Mesenchymal stem cell (in vitro differentiated cells and primary cell): Measurements from ENCODE around the gene AGAP1.

Source experiments
- DNase-seq: peaks from one replicate; pipeline ENCODE4 v3.0.0-alpha.2; 2013
- H2AFZ ChIP-seq: one replicate; pipeline ENCODE4 v1.6.1; 2013; ENCODE audit warnings: low read depth, mild to moderate bottlenecking, control low read depth, inconsistent platforms, low read length, moderate library complexity
- H2AK5ac ChIP-seq: 2 replicates; pipeline ENCODE4 v1.6.1; 2013; ENCODE audit warnings: low read length, moderate library complexity, mild to moderate bottlenecking, inconsistent platforms; ENCODE audit not compliant: severe bottlenecking
- H2BK120ac ChIP-seq: one replicate; pipeline ENCODE4 v1.6.1; 2013; ENCODE audit warnings: low read depth, mild to moderate bottlenecking, inconsistent platforms, low read length, moderate library complexity
- H2BK12ac ChIP-seq, 2 experiments: one replicate each; pipeline ENCODE4 v1.6.1; 2013; ENCODE audit warnings: inconsistent platforms in 2 of 2, low read length in 2 of 2, mild to moderate bottlenecking in 2 of 2, moderate library complexity in 2 of 2, control low read depth in 1 of 2
- H2BK15ac ChIP-seq: one replicate; pipeline ENCODE4 v1.6.1; 2013; ENCODE audit warnings: mild to moderate bottlenecking, low read depth, inconsistent platforms; ENCODE audit not compliant: poor library complexity, severe bottlenecking
- H2BK5ac ChIP-seq: 2 replicates; pipeline ENCODE4 v1.6.1; 2013; ENCODE audit warnings: low read depth, mild to moderate bottlenecking, low read length, control low read depth, inconsistent platforms; ENCODE audit not compliant: poor library complexity, severe bottlenecking
- H3K14ac ChIP-seq, 2 experiments: one replicate each; pipeline ENCODE4 v1.6.1; 2013; ENCODE audit warnings: inconsistent platforms in 2 of 2, low read length in 2 of 2, control low read depth in 1 of 2, mild to moderate bottlenecking in 1 of 2, moderate library complexity in 1 of 2
- H3K18ac ChIP-seq, 2 experiments: one replicate each; pipeline ENCODE4 v1.6.1; 2013; ENCODE audit warnings: inconsistent platforms in 2 of 2, low read length in 2 of 2, control low read depth in 1 of 2, low read depth in 1 of 2, mild to moderate bottlenecking in 1 of 2
- H3K23ac ChIP-seq, 2 experiments: one replicate each; pipeline ENCODE4 v1.6.1; 2013; ENCODE audit warnings: inconsistent platforms in 2 of 2, low read length in 2 of 2, mild to moderate bottlenecking in 2 of 2, moderate library complexity in 2 of 2, control low read depth in 1 of 2
- H3K27ac ChIP-seq: 2 replicates; pipeline ENCODE4 v1.5.1; 2013; ENCODE audit warnings: mild to moderate bottlenecking, moderate library complexity, low read length, control low read depth, inconsistent platforms; ENCODE audit not compliant: poor library complexity, severe bottlenecking
- H3K27me3 ChIP-seq, 2 experiments: 2 replicates each; pipeline versions ENCODE4 v1.6.1 to v1.7.0; 2013; ENCODE audit warnings: low read length in 2 of 2, mild to moderate bottlenecking in 2 of 2, moderate library complexity in 2 of 2, control low read depth in 1 of 2, inconsistent platforms in 1 of 2; ENCODE audit not compliant: control insufficient read depth in 1 of 2, insufficient read depth in 1 of 2
- H3K36me3 ChIP-seq, 2 experiments: 2 replicates each; pipeline versions ENCODE4 v1.6.1 to v1.7.0; 2013; ENCODE audit warnings: low read length in 2 of 2, control low read depth in 1 of 2, inconsistent platforms in 1 of 2, low read depth in 1 of 2, mild to moderate bottlenecking in 1 of 2; ENCODE audit not compliant: insufficient read depth in 2 of 2, control insufficient read depth in 1 of 2
- H3K4ac ChIP-seq, 2 experiments: one replicate each; pipeline ENCODE4 v1.6.1; 2013; ENCODE audit warnings: inconsistent platforms in 2 of 2, low read length in 2 of 2, mild to moderate bottlenecking in 2 of 2, moderate library complexity in 2 of 2, control low read depth in 1 of 2, low read depth in 1 of 2
- H3K4me1 ChIP-seq: 2 replicates; pipeline ENCODE4 v1.6.1; 2013; ENCODE audit warnings: low read depth, low read length, control low read depth; ENCODE audit not compliant: control insufficient read depth, insufficient read depth
- H3K4me2 ChIP-seq: 2 replicates; pipeline ENCODE4 v1.6.1; 2013; ENCODE audit warnings: low read length, mild to moderate bottlenecking, inconsistent platforms; ENCODE audit not compliant: poor library complexity, severe bottlenecking
- H3K4me3 ChIP-seq, 2 experiments: 2 replicates each; pipeline versions ENCODE4 v1.5.1 to v1.7.0; 2013; ENCODE audit warnings: low read length in 2 of 2, mild to moderate bottlenecking in 2 of 2, control low read depth in 1 of 2, low read depth in 1 of 2; ENCODE audit not compliant: insufficient read depth in 1 of 2
- H3K79me1 ChIP-seq: replicated peaks from 2 replicates; pipeline ENCODE4 v1.6.1; 2013; ENCODE audit warnings: mild to moderate bottlenecking, control low read depth, low read length, inconsistent platforms; ENCODE audit not compliant: poor library complexity, severe bottlenecking
- H3K9ac ChIP-seq: 2 replicates; pipeline ENCODE4 v1.7.0; 2013; ENCODE audit warnings: mild to moderate bottlenecking, low read length, moderate library complexity
- H3K9me3 ChIP-seq: 2 replicates; pipeline ENCODE4 v1.7.0; 2013; ENCODE audit warnings: mild to moderate bottlenecking, low read length; ENCODE audit not compliant: control insufficient read depth
- H4K8ac ChIP-seq: one replicate; pipeline ENCODE4 v1.6.1; 2013; ENCODE audit warnings: inconsistent platforms, mild to moderate bottlenecking, low read length, moderate library complexity
- H4K91ac ChIP-seq: one replicate; pipeline ENCODE4 v1.6.1; 2013; ENCODE audit warnings: mild to moderate bottlenecking, low read length, inconsistent platforms
- WGBS: methylation state at CpG from one replicate; pipeline ENCODE4 v1.1.7; 2013; ENCODE audit warnings: mixed read lengths; 5-methylcytosine and 5-hydroxymethylcytosine counted together

The AGAP1 gene

GRCh38 chr2:235670974-235671787 is 177.3 kb downstream of the AGAP1 start:
- H2BK15ac ChIP-seq = no peak overlapping the region

DNA sequence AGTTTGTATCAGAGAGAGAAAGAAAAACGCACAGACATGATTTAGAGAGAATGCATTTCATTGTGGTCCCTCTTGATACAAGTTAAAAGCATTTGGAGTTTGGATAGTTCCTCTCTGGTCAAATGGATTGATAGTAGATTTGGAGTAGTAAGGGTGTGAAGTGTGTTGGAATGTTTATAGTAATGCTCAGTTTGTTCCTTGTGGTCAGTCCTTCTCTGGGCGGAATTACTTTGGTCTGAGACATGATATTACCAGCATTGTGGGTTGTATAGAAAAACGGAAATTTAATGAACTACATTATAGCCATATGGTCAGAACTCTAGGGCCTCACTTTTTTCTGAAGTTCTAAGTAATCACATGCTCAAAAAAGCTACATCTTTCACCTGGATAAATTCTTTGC is 178.9 kb downstream of the AGAP1 start:
- H3K36me3 ChIP-seq = no peaks in the 10 kb centered on the region
- no peak overlapping the region for H2BK12ac ChIP-seq
- H2BK120ac ChIP-seq = no peak overlapping the region
- no peak overlapping the region for H3K23ac ChIP-seq
- H3K4me1 ChIP-seq = peaks cover 22% of the 10 kb centered on the region
- no peak overlapping the region for H4K91ac ChIP-seq
- H4K8ac ChIP-seq = no peak overlapping the region
- 93% methylated on average over 1 of the region's 3 CpGs for WGBS
- no peak overlapping the region for H3K4me3 ChIP-seq
- H3K18ac ChIP-seq = no peak overlapping the region
- no peak overlapping the region for H3K27ac ChIP-seq
- no peak overlapping the region for H2BK5ac ChIP-seq
- no peak overlapping the region for H3K4ac ChIP-seq
- H2AFZ ChIP-seq = no peak overlapping the region
- no peak for DNase-seq
- H3K27me3 ChIP-seq = peaks cover 0 to 8% of the 10 kb centered on the region in 2 experiments
- H3K14ac ChIP-seq = no peak overlapping the region
- H3K4me2 ChIP-seq = no peak overlapping the region
- no peaks in the 10 kb centered on the region for H3K9me3 ChIP-seq
- H2BK15ac ChIP-seq = no peak overlapping the region
- H3K79me1 ChIP-seq = peaks cover 22% of the 10 kb centered on the region
- peak overlapping the region; percentile 73 for H3K9ac ChIP-seq
- H2AK5ac ChIP-seq = no peak overlapping the region

More at GRCh38 chr2:235670974-235671787, 177.3 kb downstream of the AGAP1 start:
- Histone ChIP-seq H3K27ac (no peak overlapping the region), H2BK12ac (no peak overlapping the region), H3K14ac (no peak overlapping the region), H3K4ac (no peak overlapping the region), H3K9ac (peak overlapping the region; percentile 73), H2AFZ (no peak overlapping the region), H3K4me3 (peak overlapping the region; percentile 72 to 74), H3K4me1 (peaks cover 22% of the 10 kb centered on the region), H3K27me3 (peaks cover 0 to 8% of the 10 kb centered on the region in 2 experiments), H4K91ac (no peak overlapping the region), H3K23ac (peak overlapping the region in 1 of 2 experiments; percentile 10), H3K9me3 (no peaks in the 10 kb centered on the region), H3K79me1 (peaks cover 23% of the 10 kb centered on the region), H2BK5ac (no peak overlapping the region), H2AK5ac (no peak overlapping the region), H2BK120ac (no peak overlapping the region), H4K8ac (no peak overlapping the region), H3K18ac (no peak overlapping the region), H3K4me2 (peak overlapping the region; percentile 98), H3K36me3 (no peaks in the 10 kb centered on the region)
- no peak for DNase-seq
- 21% methylated on average over 56 of the region's 64 CpGs for WGBS

DNA sequence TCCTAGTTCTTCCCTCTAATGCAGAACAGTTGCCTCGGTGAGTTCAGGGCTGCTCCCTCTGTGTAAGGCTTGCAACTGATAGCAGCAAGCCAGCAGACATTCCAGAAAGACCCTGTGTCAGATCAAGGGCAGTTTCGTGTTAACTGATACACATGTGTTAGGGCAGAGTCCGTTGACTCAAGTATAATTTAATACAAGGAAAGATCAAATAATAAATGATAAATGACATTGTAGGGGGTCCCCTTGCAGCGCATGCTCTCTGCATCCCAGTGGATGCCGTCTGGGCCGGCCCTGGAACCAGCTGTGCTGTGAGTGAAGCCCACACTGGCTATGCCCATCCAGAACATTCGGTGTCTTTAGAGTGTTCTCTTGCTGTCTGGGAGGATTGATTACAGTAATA is 180.3 kb downstream of the AGAP1 start:
- Histone ChIP-seq H3K9me3 (no peaks in the 10 kb centered on the region), H3K4me2 (no peak overlapping the region), H3K23ac (no peak overlapping the region), H2BK12ac (no peak overlapping the region), H2BK120ac (no peak overlapping the region), H3K79me1 (peaks cover 30% of the 10 kb centered on the region), H3K14ac (no peak overlapping the region), H4K91ac (no peak overlapping the region), H2AFZ (no peak overlapping the region), H2BK5ac (no peak overlapping the region), H3K9ac (no peak overlapping the region), H2AK5ac (no peak overlapping the region), H3K27ac (no peak overlapping the region), H3K4me3 (no peak overlapping the region), H3K4me1 (peaks cover 22% of the 10 kb centered on the region), H3K36me3 (no peaks in the 10 kb centered on the region), H2BK15ac (no peak overlapping the region), H3K18ac (no peak overlapping the region), H3K4ac (no peak overlapping the region), H4K8ac (no peak overlapping the region), H3K27me3 (peaks cover 0 to 8% of the 10 kb centered on the region in 2 experiments)
- DNase-seq = no peak
- 89% methylated on average over 5 of the region's 7 CpGs for WGBS

GRCh38 chr2:235674812-235675211 is 181.0 kb downstream of the AGAP1 start:
- Histone ChIP-seq H3K4ac (no peak overlapping the region), H3K23ac (no peak overlapping the region), H3K4me1 (peaks cover 20% of the 10 kb centered on the region), H4K8ac (no peak overlapping the region), H3K14ac (no peak overlapping the region), H3K36me3 (no peaks in the 10 kb centered on the region), H3K27me3 (peaks cover 0 to 8% of the 10 kb centered on the region in 2 experiments), H2BK5ac (no peak overlapping the region), H3K9ac (no peak overlapping the region), H2BK120ac (no peak overlapping the region), H2AFZ (no peak overlapping the region), H2BK12ac (no peak overlapping the region), H3K79me1 (peaks cover 35% of the 10 kb centered on the region), H3K18ac (no peak overlapping the region), H3K9me3 (no peaks in the 10 kb centered on the region), H3K4me2 (no peak overlapping the region), H4K91ac (no peak overlapping the region), H2AK5ac (no peak overlapping the region), H2BK15ac (no peak overlapping the region), H3K27ac (no peak overlapping the region), H3K4me3 (no peak overlapping the region)
- WGBS = no CpG with 5 or more reads among the region's 4 CpGs
- DNase-seq = no peak
